Measurements from ENCODE around the gene ORC3.
"Not testable (repeated sequence)": the region's sequence is repeated elsewhere in the genome, so short reads cannot be mapped to it uniquely, and the experiment has no call there.

The ORC3 gene

DNA sequence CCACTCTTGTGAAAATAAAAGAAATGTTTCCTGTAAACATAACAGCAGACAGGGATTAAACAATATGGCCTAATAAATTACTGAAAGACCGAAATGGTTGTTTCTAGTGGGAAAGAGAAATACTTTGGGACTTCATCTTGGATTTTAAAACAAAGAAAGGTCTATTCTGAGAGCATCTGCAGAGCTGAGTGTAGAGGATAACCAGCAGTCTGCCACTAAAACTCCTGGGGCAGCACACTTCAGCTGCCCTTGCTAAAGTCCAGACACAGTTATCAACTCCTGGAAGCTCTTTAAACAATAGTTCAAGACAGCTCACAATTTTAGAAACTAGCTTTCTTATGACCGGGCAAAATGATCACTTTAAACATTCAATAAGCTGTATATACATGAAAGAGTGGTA is 73.5 kb downstream of the ORC3 start:
- DNase-seq = no peak

DNA sequence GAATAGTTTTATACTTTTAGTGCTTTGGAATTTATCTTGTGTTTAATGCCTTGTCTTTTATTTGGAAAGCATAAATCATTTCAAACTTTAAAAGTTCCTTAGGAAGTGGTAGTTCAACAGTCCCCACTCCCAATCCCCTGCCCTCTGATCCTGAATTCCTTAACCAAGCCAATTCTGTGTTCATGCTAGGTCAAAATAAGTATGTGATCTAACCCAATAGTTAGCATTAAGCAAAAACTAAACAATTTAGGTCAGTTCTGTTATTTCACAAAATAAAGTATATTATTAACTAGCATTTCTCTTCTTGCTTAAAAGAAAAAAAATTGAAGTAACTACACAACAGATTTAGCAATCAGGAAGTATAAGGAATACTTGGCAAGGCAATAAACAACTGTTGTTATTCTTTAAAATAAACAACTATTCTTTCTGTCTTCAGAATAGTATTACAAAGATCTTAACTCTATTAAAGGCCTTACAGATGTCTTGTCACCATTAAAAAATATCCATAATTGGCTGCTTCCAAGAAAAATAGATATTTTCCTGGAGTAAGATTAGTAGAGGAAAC is 75.1 kb downstream of the ORC3 start:
- DNase-seq = no peak

DNA sequence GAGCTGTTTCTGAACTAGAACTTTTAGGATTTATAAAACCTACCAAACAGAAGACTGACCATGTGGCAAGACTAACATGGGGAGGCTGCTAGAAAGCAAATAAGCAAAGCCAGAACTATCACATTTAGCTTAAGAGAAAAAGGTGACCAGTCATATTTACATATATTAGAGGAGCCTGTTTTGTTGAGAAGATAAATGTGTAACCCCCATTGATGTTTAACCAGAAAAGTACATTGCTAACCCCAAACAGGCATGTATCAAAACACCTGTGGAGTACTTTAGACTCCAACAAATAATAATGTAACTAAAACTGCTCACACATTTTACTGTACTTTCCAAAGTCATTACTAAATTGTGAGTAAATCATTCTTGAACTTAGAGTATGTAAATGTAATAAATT is 77.1 kb downstream of the ORC3 start:
- no peak for DNase-seq

DNA sequence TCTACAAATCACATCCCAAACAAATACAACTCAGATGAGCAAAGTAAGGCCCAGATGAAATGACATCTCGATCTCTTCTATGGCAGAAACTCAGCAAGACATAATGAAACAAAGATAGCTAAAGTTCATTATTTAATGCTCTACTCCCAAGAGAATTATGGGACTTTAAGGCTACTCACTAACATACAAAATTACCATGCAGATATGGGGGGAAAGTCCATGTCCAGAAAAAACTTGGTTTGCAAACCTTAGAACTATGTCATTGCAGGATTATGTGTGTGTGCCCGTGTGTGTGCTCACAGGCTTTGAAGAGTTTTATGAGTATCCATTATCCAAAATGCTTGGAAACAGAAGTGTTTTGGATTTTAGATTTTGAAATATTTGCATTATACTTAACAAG is 78.1 kb downstream of the ORC3 start:
- DNase-seq = no peak

DNA sequence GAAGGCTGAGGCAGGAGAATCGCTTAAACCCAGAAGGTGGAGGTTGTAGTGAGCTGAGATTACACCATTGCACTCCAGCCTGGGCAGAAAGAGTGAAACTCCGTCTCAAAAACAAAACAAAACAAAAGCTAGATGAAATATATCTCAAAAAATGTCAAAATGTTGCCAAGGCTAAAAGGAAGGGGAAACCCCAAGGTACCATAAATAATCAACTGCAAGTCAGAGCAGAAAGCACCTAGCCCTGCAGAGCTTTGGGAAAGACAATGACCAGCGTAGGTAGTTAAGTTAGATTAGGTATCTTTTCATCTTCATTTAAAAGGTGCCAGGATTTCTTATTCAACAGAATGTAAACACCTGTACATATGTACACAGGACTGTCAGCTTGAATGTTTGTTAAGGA is 79.1 kb downstream of the ORC3 start:
- no peak for DNase-seq

DNA sequence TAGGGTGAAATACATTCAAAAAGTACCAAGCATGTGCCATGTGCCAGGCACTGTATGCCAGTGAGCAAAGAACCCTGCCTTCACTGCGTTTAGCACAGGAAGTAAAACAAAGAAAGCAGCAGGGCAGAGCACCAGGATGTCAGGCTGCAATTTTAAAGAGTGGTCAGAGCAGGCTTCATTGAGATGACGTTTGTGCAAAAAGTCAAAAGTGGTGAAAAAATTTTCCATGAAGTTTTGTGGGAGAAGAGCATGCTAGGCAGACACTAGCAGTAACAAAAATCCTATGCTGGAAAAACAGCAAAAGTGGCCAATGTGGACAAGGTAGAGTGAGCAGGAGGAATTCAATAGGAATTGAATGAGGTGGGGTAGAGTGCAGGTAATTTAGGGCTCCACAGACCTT is 80.8 kb downstream of the ORC3 start:
- no peak for DNase-seq

DNA sequence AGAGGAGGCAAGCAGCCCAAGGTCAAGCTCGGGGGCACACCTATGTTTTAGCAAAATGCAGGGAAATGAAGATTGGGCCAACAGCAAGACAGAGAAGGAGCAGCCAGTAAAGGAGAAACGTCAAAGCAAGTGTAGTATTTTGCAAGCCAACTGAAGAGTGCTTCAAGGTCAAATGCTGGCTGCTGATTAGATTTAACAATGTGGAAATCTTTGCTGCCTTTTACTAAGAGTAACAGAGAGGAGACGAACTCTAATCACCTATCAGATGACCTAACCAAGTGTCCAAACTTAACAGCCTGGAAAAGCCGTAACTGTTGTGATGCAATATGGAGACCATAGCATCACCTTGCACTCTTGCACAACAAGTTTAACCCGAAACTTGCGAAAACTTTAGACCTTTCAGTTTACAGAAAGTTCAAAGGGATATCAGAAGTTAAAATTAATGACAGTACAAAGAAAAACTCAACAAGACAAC is 81.7 kb downstream of the ORC3 start:
- no peak for DNase-seq

DNA sequence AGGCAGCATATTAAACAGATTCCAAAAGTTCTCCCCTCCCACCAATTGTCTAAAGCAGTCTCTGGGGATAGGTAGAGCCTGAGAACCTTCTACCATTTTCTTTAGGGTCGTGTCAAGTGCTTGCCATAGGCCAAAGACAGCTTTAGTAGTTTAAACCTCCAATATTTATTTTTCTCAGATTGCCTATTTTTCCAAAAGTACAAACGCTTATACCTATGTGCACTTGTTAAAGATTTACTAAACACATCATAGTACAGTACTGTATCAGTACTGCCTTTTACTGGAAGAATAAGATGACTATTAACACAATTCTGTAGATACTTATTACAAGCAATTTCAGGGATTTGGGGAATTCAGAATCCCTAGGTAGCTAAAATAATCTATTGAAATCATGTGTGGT is 82.7 kb downstream of the ORC3 start:
- no peak for DNase-seq

DNA sequence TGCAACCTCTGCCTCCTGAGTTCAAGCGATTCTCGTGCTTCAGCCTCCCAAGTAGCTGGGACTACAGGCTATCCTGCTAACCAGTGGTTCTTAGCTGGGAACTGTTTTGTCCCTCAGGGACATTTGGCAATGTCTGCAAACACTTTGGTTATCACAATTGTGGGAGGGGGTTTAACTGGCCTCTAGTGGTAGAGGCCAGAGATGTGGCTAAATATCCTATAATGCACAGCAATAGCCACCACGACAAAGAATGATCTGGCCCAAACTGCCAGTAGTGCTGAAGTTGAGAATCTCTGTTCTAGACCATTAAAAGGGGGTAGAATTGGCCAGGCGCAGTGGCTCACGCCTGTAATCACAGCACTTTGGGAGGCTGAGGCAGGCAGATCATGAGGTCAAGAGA is 83.3 kb downstream of the ORC3 start:
- DNase-seq = no peak

DNA sequence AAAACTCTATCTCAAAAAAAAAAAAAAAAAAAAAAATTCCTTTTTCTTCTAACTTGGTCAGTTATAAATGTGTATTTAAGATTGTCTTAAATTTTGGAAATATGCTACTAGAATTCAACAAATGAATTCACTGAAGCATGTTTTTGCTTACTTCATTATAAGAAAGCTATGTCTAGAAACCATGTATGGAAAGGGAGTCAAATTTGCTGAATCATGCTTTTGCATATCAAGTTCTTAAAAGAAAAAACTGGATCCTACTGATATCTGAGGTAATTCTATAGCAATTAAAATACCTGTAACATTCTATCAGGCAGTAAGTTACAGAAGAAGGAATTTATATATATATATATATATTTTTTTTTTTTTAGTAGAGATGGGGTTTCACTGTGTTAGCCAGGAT is 84.4 kb downstream of the ORC3 start:
- DNase-seq = no peak

DNA sequence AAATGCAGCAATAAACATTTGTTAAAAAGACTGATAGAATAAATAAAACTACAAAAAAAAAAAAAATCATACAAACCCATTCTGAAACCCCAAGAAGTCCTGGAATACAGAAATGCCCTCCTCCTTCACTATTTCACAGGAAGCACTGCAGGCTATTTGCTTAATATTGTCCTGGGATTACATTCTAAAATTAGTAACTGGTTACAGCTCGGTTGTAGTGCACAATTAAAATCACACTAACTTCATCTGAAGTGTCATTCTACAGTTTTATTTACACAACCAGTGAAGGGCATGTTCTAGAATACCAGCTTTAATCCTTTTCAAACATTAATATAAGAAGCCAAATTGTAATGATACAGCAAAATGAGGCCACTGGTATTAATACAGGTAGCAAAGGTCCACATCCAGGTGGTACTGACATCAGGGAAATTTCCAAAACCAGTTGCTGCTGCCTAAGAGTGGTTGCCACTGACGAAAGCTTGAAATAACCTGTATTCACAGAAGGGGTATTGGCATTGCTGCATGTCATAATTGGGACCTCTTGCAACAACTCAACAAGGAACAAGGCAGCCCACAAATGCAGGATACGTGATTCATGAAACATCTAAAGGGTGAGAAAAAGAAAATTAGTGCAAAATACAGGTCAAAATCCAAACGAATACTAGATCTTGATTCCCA is 85.2 kb downstream of the ORC3 start:
- DNase-seq = no peak

DNA sequence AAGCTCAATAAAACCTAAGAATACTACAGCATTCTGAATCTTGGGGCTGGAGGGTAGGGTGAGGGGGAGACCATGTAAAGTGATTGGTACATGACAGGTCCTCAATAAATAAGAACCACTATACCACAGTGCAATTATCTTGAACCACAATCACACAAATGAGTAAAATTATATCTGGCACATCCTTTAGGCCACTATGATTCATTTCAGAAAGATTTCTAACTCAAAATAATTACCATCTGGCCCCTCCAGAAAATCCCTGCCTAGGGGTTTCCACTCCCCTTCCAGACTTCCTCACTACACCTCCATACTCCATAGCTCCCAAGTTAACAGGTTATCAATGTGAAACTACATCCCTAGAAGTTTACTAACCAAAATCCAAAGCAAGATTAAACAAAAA is 92.4 kb downstream of the ORC3 start:
- no peak for DNase-seq

DNA sequence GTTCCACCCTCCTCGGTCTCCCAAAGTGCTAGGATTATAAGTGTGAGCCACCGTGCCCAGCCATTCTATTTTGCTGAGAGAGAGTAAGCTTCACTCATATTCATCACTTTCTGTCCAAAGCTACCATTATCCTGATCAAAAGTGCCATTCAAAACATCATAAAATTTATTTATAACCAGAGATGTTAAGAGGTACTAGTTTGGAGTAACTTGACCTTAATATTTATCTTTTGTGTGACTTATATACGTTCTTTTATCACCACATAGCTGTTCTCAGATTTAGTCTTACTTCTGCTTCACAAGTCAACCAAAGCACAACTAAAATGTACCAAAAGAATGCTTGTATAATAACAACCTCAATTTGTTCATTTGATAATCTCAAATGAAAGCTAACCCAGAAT is 94.0 kb downstream of the ORC3 start:
- DNase-seq = no peak

DNA sequence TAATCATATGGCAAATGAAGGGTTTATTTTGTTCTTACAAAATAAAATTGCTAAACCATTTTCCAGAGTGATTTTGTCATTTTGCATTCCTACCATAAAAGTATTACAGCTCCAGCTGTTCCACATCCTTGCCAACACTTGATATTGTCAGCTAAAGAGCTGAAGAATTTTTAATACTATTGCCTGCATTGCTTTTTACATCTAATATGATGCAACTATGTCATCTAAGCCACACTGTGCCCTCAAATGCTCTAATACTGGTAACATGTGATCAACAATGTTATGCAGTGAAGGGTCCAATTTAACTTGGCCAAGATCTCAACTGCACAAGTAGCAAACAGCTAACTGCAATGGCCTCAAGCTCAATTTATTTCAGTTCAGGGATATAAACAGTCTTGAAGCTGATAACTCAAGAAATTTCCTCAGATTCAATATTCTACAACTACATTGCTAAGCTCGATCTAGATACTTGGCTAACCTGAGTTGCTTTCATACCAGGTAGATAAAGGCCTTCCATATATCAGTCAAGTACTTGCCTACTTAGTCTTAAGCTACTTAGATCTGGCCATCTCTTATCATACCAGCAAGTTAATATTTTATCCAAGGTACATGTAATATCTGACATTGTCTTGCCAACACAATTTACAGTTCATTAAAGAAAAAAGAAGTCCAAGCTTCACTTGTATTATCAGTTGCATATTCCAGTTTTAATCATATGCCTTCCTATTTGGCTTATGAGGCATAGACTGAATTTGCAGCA is 95.1 kb downstream of the ORC3 start:
- DNase-seq = no peak

DNA sequence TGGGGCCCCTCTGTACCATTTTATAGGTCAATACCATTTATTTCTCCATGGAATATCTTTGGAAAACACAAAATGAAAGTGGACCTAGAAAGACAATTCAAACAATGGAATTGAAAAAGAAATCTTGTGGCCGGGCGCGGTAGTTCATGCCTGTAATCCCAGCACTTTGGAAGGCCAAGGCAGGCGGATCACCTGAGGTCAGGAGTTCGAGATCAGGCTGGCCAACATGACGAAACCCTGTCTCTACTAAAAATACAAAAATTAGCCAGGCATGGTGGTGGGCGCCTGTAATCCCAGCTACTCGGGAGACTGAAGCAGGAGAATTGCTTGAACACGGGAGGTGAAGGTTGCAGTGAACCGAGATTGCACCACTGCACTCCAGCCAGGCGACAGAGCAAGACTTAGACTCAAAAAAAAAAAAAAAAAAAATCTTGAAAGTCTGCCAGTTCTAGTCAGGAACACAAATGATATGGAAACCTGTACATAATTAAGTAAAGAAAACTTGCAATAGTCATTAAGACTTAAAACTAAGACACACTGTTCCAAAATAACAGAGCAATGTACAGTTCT is 96.8 kb downstream of the ORC3 start:
- not testable (repeated sequence) for DNase-seq

DNA sequence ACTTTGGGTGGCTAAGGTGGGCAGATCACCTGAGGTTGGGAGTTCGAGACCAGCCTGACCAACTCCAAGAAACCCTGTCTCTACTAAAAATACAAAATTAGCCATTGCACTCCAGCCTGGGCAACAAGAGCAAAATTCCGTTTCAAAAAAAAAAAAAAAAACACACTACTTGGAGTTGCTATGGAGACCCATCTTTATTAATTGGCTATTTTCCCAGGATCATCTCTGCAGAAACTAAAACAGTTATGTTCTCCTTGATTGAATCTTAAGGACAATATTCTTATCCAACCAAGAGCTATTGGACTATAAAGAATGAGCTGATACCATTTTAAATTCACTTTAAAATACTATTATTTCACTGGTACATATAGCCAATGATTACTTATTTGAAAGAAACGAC is 97.4 kb downstream of the ORC3 start:
- DNase-seq = no peak

DNA sequence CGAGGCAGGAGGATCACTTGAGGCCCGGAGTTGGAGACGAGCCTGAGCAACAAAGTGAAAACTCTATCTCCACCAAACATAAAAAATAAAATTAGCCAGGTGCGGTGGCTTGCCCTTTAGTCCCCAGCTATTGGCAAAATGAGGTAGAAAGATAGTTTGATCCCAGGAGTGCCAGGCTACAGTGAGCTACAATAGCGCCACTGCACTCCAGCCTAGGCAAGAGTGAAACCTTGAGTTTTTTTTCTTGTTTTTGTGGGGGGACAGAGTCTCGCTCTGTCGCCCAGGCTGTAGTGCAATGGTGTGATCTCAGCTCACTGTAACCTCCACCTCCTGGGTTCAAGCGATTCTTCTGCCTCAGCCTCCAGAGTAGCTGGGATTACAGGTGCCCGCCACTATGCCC is 98.0 kb downstream of the ORC3 start:
- DNase-seq = not testable (repeated sequence)

DNA sequence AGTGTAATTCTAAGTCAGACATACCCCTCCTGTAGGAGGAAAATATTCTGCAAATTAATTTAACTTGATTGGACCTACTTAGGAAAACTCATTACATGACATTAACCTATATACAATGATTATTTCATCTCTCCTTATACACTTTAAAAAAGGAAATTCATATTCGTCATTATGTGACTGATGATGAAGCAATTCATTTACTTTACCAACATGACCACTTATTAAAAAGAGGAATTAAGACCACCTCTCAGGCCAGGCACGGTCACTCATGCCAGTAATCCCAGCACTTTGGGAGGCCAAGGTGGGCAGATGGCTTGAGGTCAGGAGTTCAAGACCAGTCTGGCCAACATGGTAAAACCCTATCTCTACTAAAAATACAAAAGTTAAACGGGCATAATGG is 100.5 kb downstream of the ORC3 start:
- DNase-seq = no peak

DNA sequence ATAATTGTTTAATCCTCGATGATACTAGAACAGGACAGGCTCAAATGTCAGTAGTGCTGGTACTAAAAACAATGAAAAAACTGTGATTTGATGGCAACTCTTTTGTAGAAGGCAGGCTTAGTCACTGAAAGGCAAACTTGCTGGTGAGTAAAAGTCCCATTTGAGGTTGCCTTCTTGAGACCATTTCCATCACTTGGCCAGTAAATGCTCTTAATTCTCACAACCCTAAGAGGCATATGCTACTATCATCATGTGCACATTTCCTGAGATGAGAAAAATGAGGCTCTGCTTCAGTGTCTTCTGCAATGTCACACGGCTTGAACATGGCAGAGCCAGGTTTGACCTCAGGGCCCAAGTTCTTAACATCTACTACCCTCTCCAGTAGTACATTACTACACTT is 102.2 kb downstream of the ORC3 start:
- no peak for DNase-seq

DNA sequence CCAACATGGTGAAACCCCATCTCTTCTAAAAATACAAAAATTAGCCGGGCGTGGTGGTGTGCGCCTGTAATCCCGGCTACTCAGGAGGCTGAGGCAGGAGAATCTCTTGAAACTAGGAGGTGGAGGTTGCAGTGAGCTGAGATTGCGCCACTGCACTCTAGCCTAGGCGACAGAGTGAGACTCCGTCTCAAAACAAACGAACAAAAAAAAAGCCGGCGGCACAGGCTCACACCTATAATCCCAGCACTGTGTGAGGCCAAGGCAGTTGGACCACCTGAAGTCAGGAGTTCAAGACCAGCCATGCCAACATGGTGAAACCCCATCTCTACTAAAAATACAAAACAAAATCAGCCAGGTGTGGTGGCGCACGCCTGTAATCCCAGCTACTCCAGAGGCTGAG is 106.9 kb downstream of the ORC3 start:
- DNase-seq = not testable (repeated sequence)

DNA sequence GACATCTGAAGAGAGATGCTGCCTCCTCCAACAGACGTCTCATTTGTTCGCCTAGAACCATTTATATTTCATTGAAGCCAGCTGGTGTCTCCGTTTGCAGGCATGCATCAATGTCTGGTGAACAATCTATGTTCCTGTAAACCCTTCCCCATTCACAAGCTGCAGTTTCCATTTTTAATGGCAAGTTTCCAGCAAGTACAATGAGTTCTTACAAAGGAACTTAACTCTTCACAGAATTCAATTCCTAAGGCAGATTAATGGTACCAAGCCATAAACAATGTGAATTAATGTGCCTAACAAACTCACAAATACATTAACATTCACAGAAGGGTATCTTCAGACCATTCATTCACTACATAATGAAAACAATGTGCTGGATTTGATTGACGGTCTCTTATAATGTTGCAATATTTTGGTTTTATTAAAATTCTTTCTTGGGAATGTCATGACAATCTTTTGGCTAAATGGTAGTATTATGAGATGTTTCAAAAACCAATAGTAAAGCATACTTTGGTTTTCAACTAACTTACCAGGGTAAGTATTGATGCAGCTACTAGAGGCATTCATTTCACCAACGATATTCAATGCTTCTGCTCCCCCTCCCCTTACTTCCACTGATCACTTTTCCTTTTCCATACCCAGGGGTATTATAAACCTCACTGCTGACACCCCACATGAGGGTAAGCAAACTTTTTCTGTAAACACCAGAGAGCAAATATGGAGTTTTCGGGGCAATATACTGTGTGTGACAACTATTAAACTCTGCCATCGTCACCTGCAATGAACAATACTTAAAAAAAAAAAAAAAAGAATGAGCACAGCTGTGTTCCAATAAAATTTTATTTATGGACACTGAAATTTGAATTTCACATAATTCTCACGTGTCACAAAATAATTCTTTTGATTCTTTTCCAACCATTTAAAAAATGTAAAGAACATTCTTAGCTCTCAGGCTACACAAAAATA is 107.9 kb downstream of the ORC3 start:
- DNase-seq = no peak

DNA sequence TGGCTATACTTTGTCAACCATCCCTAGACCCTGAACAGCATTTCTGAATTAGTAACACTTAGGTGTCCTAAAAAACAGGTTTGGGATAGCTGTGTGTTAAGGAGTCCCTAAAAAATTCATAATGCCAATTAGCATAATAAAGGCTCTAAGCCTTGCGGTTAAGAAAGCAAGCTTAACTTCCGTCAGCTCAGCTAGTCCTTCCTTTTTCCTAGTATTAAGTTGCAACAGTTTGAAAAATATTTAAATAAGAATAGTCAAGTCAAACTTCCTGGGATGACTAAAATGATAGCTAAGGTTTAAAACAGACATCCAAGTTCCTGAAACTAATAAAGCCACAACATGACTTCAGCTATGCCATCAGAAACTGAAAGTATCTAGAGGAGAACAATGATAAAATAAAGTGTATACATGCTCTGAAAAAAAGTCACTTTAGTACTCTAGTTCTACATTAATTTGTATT is 108.6 kb downstream of the ORC3 start:
- no peak for DNase-seq

DNA sequence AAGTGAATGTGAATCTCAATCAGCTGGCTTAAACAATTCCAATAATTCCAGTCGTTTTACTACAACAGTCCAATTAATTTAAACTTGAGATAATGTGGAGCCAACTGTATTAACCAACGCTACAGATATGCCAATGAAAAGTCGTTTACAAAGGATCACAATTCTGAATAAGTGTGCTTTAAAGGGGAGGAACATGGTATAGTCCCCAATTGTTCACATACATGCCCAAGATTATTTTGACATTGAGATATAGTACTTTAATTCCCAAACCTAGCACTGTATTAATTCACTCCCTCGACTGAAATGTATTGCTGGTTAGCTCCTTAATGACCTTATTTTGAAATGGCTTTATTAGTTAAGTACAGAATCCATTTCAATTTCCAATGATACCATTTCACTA is 109.6 kb downstream of the ORC3 start:
- DNase-seq = no peak

Measured in NCI-H1048 (cell line).